Fibroblast of lung (primary cell): ENCODE data around the gene IFNA8. TPM values are rescaled to one million over a fixed set of nuclear protein-coding genes. Genes with fewer than 3 reads are reported as not detected.
A peak's percentile ranks its signal among the peaks of the same experiment; 100 is the strongest.

Experiments used
- DNase-seq, 2 donors: peaks; one replicate each; pipeline versions ENCODE4 v3.0.0 to v3.0.0-alpha.2; 2010; ENCODE audit warnings: low read depth in 2 of 2
- H2AFZ ChIP-seq: 2 replicates; pipeline ENCODE4 v1.5.1; 2012; ENCODE audit warnings: low read length, control low read depth, inconsistent platforms
- H3K27ac ChIP-seq: 2 replicates; pipeline ENCODE4 v1.5.1; 2011; ENCODE audit warnings: low read length, control low read depth; ENCODE audit not compliant: insufficient read depth
- H3K27me3 ChIP-seq: 2 replicates; pipeline ENCODE4 v1.5.1; 2011; ENCODE audit warnings: mild to moderate bottlenecking, low read length; ENCODE audit not compliant: control insufficient read depth, insufficient read depth
- H3K36me3 ChIP-seq: 2 replicates; pipeline ENCODE4 v1.5.1; 2011; ENCODE audit warnings: low read length; ENCODE audit not compliant: control insufficient read depth, insufficient read depth
- H3K4me1 ChIP-seq: 2 replicates; pipeline ENCODE4 v1.5.1; 2011; ENCODE audit warnings: low read length; ENCODE audit not compliant: control insufficient read depth, insufficient read depth; ENCODE audit errors: extremely low read depth
- H3K4me2 ChIP-seq: 2 replicates; pipeline ENCODE4 v1.5.1; 2011; ENCODE audit warnings: low read length, control low read depth; ENCODE audit not compliant: insufficient read depth; ENCODE audit errors: extremely low read depth
- H3K4me3 ChIP-seq, 4 experiments: fragments of 200-600 bp in 1 of 4; sonication (generic) in 1 of 4; replicated peaks in 1 of 4; 2 replicates each; pipeline ENCODE4 v1.5.1; 2011 to 2016; ENCODE audit warnings: low read length in 4 of 4, low read depth in 3 of 4, mild to moderate bottlenecking in 3 of 4, control low read depth in 2 of 4, inconsistent platforms in 1 of 4, mixed read lengths in 1 of 4; ENCODE audit not compliant: insufficient read depth in 1 of 4; ENCODE audit errors: control extremely low read depth in 1 of 4
- H3K79me2 ChIP-seq: 2 replicates; pipeline ENCODE4 v1.5.1; 2012; ENCODE audit warnings: mild to moderate bottlenecking, low read length, inconsistent platforms; ENCODE audit not compliant: control insufficient read depth, insufficient read depth
- H3K9ac ChIP-seq: 2 replicates; pipeline ENCODE4 v1.5.1; 2011; ENCODE audit warnings: mild to moderate bottlenecking, low read length, control low read depth; ENCODE audit not compliant: insufficient read depth
- H3K9me3 ChIP-seq: 2 replicates; pipeline ENCODE4 v1.5.1; 2012; ENCODE audit warnings: low read depth, low read length; ENCODE audit not compliant: control insufficient read depth, insufficient read depth
- H4K20me1 ChIP-seq: 2 replicates; pipeline ENCODE4 v1.5.1; 2011; ENCODE audit warnings: low read length; ENCODE audit not compliant: control insufficient read depth, insufficient read depth; ENCODE audit errors: extremely low read depth
- EZH2 ChIP-seq: IDR thresholded peaks from 2 replicates; pipeline ENCODE4 v1.5.1; 2012; ENCODE audit warnings: low read length, control low read depth, mild to moderate bottlenecking; ENCODE audit errors: missing control alignments
- polyA plus RNA-seq, 2 donors: library from polyadenylated mRNA; depleted of rRNA in 1 of 2; stranded (reverse) in 1 of 2; unstranded in 1 of 2; fragments of >200 nt; gene quantifications; 2 replicates each; pipeline ENCODE4 v1.2.1, GENCODE V29; 2011 to 2012; ENCODE audit warnings: missing spikeins in 1 of 2
- total RNA-seq: library from RNA; depleted of rRNA; stranded (reverse); fragments of >200 nt; gene quantifications from 2 replicates; pipeline ENCODE4 v1.2.1, GENCODE V29; 2014
- TF ChIP-seq, protein P1 (sequence below), 2 donors: IDR thresholded peaks in 1 of 2; conservative IDR thresholded peaks in 1 of 2; 1 replicate in 1 of 2; 2 replicates in 1 of 2; pipeline ENCODE4 v1.5.1; 2011 to 2012; ENCODE audit warnings: low read length in 2 of 2, control low read depth in 1 of 2, inconsistent platforms in 1 of 2, low read depth in 1 of 2, mild to moderate bottlenecking in 1 of 2

Gene IFNA8
- total and polyA plus RNA-seq, 2 donors (not counting 1 experiment from before 2014, with no cell fraction given): not detected

- DNase-seq: peak; percentile 28 to 42
- H2AFZ ChIP-seq: no peak overlapping the region
- no peaks in the 10 kb centered on the region for H3K4me1 ChIP-seq
- H4K20me1 ChIP-seq: no peaks in the 10 kb centered on the region
- TF ChIP-seq, protein P1, sequence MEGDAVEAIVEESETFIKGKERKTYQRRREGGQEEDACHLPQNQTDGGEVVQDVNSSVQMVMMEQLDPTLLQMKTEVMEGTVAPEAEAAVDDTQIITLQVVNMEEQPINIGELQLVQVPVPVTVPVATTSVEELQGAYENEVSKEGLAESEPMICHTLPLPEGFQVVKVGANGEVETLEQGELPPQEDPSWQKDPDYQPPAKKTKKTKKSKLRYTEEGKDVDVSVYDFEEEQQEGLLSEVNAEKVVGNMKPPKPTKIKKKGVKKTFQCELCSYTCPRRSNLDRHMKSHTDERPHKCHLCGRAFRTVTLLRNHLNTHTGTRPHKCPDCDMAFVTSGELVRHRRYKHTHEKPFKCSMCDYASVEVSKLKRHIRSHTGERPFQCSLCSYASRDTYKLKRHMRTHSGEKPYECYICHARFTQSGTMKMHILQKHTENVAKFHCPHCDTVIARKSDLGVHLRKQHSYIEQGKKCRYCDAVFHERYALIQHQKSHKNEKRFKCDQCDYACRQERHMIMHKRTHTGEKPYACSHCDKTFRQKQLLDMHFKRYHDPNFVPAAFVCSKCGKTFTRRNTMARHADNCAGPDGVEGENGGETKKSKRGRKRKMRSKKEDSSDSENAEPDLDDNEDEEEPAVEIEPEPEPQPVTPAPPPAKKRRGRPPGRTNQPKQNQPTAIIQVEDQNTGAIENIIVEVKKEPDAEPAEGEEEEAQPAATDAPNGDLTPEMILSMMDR (conservative IDR thresholded peaks at IDR 0.05 in 1 of 2, IDR thresholded peaks at IDR 0.05 in 1 of 2; ENCODE audit: low read depth in 1 of 2, low read length in 2 of 2): no peak
- no peak for TF ChIP-seq EZH2
- H3K36me3 ChIP-seq: peaks cover 3% of the 10 kb centered on the region
- H3K4me3 ChIP-seq: no peak overlapping the region
- no peak overlapping the region for H3K4me2 ChIP-seq
- no peaks in the 10 kb centered on the region for H3K9me3 ChIP-seq
- H3K27me3 ChIP-seq: no peaks in the 10 kb centered on the region
- H3K9ac ChIP-seq: no peak overlapping the region
- H3K79me2 ChIP-seq: no peaks in the 10 kb centered on the region
- no peak overlapping the region for H3K27ac ChIP-seq
Observed at GRCh38 chr9:21450733-21451394, 41.9 kb downstream of the IFNA8 start.

DNA sequence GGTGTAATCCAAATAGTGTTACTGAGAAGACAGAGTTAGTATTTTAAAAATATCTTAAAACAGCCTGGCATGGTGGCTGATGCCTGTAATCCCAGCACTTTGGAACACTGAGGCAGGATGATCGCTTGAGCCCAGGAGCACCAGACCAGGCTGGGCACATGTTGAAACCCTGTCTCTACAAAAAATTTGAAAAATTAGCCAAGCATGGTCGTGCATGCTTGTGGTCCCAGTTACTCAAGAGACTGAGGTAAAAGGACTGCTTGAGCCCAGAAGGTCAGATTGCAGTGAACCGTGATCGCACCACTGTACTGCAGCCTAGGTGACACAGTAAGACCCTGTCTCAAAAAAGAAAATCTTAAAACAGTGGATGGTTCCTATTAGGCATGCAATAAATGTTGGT, 43.8 kb downstream of the IFNA8 start:
- Histone ChIP-seq H3K9me3 (no peaks in the 10 kb centered on the region), H3K27me3 (no peaks in the 10 kb centered on the region), H3K9ac (no peak overlapping the region), H2AFZ (no peak overlapping the region), H3K79me2 (no peaks in the 10 kb centered on the region), H4K20me1 (no peaks in the 10 kb centered on the region), H3K27ac (no peak overlapping the region), H3K36me3 (peaks cover 3% of the 10 kb centered on the region), H3K4me3 (no peak overlapping the region), H3K4me1 (no peaks in the 10 kb centered on the region), H3K4me2 (no peak overlapping the region)
- TF ChIP-seq EZH2: no peak
- TF ChIP-seq, protein P1 (conservative IDR thresholded peaks at IDR 0.05 in 1 of 2, IDR thresholded peaks at IDR 0.05 in 1 of 2; ENCODE audit: low read depth in 1 of 2, low read length in 2 of 2): no peak
- DNase-seq: no peak

- TF ChIP-seq, protein P1 (conservative IDR thresholded peaks at IDR 0.05 in 1 of 2, IDR thresholded peaks at IDR 0.05 in 1 of 2; ENCODE audit: low read depth in 1 of 2, low read length in 2 of 2): no peak
- TF ChIP-seq EZH2: no peak
- Histone ChIP-seq H3K27me3 (no peaks in the 10 kb centered on the region), H3K4me3 (no peak overlapping the region), H2AFZ (no peak overlapping the region), H3K4me2 (no peak overlapping the region), H3K9me3 (no peaks in the 10 kb centered on the region), H3K27ac (no peak overlapping the region), H3K79me2 (no peaks in the 10 kb centered on the region), H3K36me3 (peaks cover 3% of the 10 kb centered on the region), H3K4me1 (no peaks in the 10 kb centered on the region), H3K9ac (no peak overlapping the region), H4K20me1 (no peaks in the 10 kb centered on the region)
- peak; percentile 43 to 71 for DNase-seq
Observed at GRCh38 chr9:21454149-21454548, 45.2 kb downstream of the IFNA8 start.
